ENCODE results near the gene MRPL20. TPM values are rescaled to one million over a fixed set of nuclear protein-coding genes. Genes with fewer than 3 reads are reported as not detected.

The MRPL20 gene
- total and polyA plus RNA-seq, 4 donors, result 60.1 to 181 (median 122) TPM

DNA sequence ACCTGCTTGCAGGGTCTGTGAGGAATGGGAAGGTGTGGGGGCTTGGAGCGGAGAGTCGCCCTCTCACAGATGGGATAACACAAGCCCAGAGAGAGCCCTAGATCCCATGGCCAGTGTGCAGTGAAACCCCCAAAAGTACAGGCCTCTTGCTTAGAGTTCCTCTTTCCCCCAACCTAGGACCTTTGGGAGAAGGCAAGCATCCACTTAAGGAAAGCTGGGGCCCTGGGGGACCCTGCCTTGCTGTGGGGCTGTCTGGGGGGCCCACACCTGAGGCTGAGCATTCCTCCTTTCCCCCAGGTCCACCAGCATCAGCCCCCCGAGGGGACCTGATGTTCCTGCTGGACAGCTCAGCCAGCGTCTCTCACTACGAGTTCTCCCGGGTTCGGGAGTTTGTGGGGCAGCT is 29.5 kb upstream of the MRPL20 start:
- H3K4me3 ChIP-seq, result peak overlapping the region; percentile 14
- TF ChIP-seq, protein P1, sequence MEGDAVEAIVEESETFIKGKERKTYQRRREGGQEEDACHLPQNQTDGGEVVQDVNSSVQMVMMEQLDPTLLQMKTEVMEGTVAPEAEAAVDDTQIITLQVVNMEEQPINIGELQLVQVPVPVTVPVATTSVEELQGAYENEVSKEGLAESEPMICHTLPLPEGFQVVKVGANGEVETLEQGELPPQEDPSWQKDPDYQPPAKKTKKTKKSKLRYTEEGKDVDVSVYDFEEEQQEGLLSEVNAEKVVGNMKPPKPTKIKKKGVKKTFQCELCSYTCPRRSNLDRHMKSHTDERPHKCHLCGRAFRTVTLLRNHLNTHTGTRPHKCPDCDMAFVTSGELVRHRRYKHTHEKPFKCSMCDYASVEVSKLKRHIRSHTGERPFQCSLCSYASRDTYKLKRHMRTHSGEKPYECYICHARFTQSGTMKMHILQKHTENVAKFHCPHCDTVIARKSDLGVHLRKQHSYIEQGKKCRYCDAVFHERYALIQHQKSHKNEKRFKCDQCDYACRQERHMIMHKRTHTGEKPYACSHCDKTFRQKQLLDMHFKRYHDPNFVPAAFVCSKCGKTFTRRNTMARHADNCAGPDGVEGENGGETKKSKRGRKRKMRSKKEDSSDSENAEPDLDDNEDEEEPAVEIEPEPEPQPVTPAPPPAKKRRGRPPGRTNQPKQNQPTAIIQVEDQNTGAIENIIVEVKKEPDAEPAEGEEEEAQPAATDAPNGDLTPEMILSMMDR (IDR thresholded peaks at IDR 0.05; ENCODE audit: control extremely low read depth, extremely low read depth), result no peak
- no peak for DNase-seq
- no peaks in the 10 kb centered on the region for H3K27me3 ChIP-seq (ENCODE audit: control insufficient read depth in 3 of 3, insufficient read depth in 3 of 3, low read length in 2 of 3)
- no peak overlapping the region for H3K9ac ChIP-seq (ENCODE audit: insufficient read depth in 1 of 2, low read length in 2 of 2)
- H3K36me3 ChIP-seq (ENCODE audit: control insufficient read depth in 4 of 4, insufficient read depth in 4 of 4, low read length in 4 of 4), result peaks cover 0 to 5% (median 0%) of the 10 kb centered on the region in 4 donors
- no peak for ATAC-seq (ENCODE audit: insufficient read depth, low FRiP score)
- peak overlapping the region in 1 of 2 donors; percentile 12 for H3K27ac ChIP-seq (ENCODE audit: low read depth in 1 of 2, low read length in 1 of 2)
- H3K4me1 ChIP-seq (ENCODE audit: control insufficient read depth in 5 of 5, insufficient read depth in 5 of 5, low read length in 5 of 5), result peaks cover 0 to 61% (median 44%) of the 10 kb centered on the region in 5 donors
- WGBS, 2 donors, result 81 to 89% methylated on average over 7 of the region's 7 CpGs
- H3K9me3 ChIP-seq (ENCODE audit: control insufficient read depth in 4 of 4, insufficient read depth in 3 of 4, low read length in 3 of 4), result no peaks in the 10 kb centered on the region

DNA sequence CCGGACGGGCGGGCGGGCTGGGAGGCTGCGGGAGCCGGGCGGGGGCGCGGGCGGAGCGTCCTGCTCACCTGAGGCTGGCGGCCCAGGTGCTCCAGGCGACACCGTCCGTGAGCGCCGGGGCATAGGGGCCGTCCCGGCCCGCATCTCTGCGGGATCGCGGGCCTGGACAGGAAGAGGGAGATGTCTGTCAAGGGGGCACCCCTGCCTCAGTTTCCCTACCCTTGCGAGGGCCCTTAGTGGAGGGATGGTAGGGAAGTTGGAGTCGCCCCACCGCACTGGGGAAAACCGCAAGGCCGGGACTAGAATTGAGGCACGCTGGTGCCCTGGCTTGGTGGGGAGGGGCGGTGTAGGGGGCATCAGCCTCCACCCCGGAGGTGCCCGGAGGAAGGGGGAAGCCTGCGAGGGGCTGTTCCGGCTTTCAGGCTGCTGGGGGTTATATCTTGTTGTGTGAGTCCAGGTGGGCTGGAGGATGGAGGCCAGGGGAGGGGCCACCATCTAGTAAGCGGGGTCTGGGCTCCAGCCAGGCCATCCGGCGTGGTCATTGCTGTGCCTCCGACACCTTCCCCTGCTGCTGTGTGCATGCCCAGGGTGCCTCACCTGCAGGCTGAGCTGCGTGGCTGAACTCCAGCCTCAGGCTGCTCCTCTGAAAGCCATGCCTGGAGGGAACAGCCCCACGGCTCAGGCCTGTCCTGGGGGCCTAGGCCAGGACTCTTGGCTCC is 29.0 kb upstream of the MRPL20 start:
- Histone ChIP-seq H3K9me3 (ENCODE audit: control insufficient read depth in 4 of 4, insufficient read depth in 3 of 4, low read length in 3 of 4) (no peaks in the 10 kb centered on the region), H3K4me1 (ENCODE audit: control insufficient read depth in 5 of 5, insufficient read depth in 5 of 5, low read length in 5 of 5) (peaks cover 0 to 62% (median 44%) of the 10 kb centered on the region in 5 donors), H3K4me3 (peak overlapping the region; percentile 53), H3K27me3 (ENCODE audit: control insufficient read depth in 3 of 3, insufficient read depth in 3 of 3, low read length in 2 of 3) (no peaks in the 10 kb centered on the region), H3K9ac (ENCODE audit: insufficient read depth in 1 of 2, low read length in 2 of 2) (peak overlapping the region in 1 of 2 donors; percentile 23), H3K27ac (ENCODE audit: low read depth in 1 of 2, low read length in 1 of 2) (peak overlapping the region in 1 of 2 donors; percentile 37), H3K36me3 (ENCODE audit: control insufficient read depth in 4 of 4, insufficient read depth in 4 of 4, low read length in 4 of 4) (peaks cover 0 to 5% (median 0%) of the 10 kb centered on the region in 4 donors)
- WGBS, 2 donors, result 12 to 24% methylated on average over 26 to 40 of the region's 40 CpGs
- DNase-seq (no peak), ATAC-seq (ENCODE audit: insufficient read depth, low FRiP score) (no peak)
- TF ChIP-seq, protein P1 (IDR thresholded peaks at IDR 0.05; ENCODE audit: control extremely low read depth, extremely low read depth), result no peak

DNA sequence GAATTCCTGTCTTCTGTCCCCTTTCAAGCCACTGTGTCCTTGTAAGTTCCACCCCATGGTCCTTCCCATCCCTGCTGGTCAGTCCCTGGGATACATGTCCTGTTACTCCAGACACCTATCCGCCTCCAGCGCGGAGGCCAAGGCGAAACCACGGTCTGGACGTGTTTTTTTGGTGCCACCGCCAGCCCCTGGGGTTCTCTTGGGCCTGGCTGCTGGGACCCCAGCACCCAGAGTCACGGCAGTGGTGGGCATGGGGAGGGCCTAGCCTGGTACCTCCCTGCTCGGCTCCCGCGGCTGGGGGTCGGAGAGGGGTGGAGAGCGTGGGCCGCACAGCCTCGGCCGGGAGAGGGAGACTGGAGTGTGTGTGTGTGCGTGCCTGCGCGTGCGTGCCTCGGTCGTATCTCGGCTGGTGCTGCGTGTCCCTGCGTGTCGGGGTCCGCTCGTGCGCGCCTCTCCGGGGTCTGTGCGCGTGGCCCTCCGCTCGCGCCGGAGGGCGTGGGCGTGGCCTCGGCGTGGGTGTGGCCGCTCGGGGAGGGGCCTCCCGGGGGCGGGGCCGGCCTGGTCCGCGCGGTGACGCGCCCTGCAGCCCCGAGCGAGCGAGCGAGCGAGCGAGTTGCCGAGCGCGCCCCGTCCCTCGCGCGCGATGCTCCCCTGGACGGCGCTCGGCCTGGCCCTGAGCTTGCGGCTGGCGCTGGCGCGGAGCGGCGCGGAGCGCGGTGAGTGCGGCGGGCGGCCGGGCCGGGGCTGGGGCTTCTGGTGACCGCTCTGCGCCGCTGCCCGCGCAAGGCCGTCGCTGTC is 28.2 kb upstream of the MRPL20 start, which contains the start of gene VWA1:
VWA1 (plus strand) TSS at position 585 of the 798 bp plus-strand sequence; CDS start at position 644, 59 bp downstream.
- TF ChIP-seq, protein P1 (IDR thresholded peaks at IDR 0.05; ENCODE audit: control extremely low read depth, extremely low read depth), result no peak
- WGBS, 2 donors, result 7 to 9% methylated on average over 64 to 89 of the region's 89 CpGs
- H3K4me3 ChIP-seq, result peak within 1 kb of the TSS; percentile 53

More for the DNA sequence above, 28.2 kb upstream of the MRPL20 start, which contains the start of gene VWA1:
- DNase-seq (peak; percentile 80 to 88 (median 82)), ATAC-seq (ENCODE audit: insufficient read depth, low FRiP score) (peak; percentile 49)
- H3K9ac ChIP-seq (ENCODE audit: insufficient read depth in 1 of 2, low read length in 2 of 2), result peak within 1 kb of the TSS in 1 of 2 donors; percentile 23
- H3K36me3 ChIP-seq (ENCODE audit: control insufficient read depth in 4 of 4, insufficient read depth in 4 of 4, low read length in 4 of 4), result peaks cover 0 to 5% (median 0%) of the 10 kb centered on the region in 4 donors
- peaks cover 0 to 61% (median 45%) of the 10 kb centered on the region in 5 donors for H3K4me1 ChIP-seq (ENCODE audit: control insufficient read depth in 5 of 5, insufficient read depth in 5 of 5, low read length in 5 of 5)
- peak within 1 kb of the TSS; percentile 79 to 84 for H3K27ac ChIP-seq (ENCODE audit: low read depth in 1 of 2, low read length in 1 of 2)
- no peaks in the 10 kb centered on the region for H3K27me3 ChIP-seq (ENCODE audit: control insufficient read depth in 3 of 3, insufficient read depth in 3 of 3, low read length in 2 of 3)
- H3K9me3 ChIP-seq (ENCODE audit: control insufficient read depth in 4 of 4, insufficient read depth in 3 of 4, low read length in 3 of 4), result no peaks in the 10 kb centered on the region

All from lung (tissue), 12 donors.